IPS-15b (cell line): Measurements from ENCODE around the gene TNNI2.

ENCODE experiments used
- H3K27me3 ChIP-seq: one replicate; pipeline ENCODE4 v1.6.1; 2013; ENCODE audit warnings: low read length; ENCODE audit not compliant: control insufficient read depth, insufficient read depth
- H3K36me3 ChIP-seq: one replicate; pipeline ENCODE4 v1.6.1; 2013; ENCODE audit warnings: low read length; ENCODE audit not compliant: control insufficient read depth, insufficient read depth
- H3K4me1 ChIP-seq: one replicate; pipeline ENCODE4 v1.6.1; 2013; ENCODE audit warnings: mild to moderate bottlenecking, low read length; ENCODE audit not compliant: control insufficient read depth, insufficient read depth
- H3K4me3 ChIP-seq: one replicate; pipeline ENCODE4 v1.5.1; 2013; ENCODE audit warnings: low read depth, low read length
- H3K9ac ChIP-seq: one replicate; pipeline ENCODE4 v1.6.1; 2013; ENCODE audit warnings: low read depth, mild to moderate bottlenecking, low read length
- H3K9me3 ChIP-seq: one replicate; pipeline ENCODE4 v1.6.1; 2013; ENCODE audit warnings: mild to moderate bottlenecking, low read length; ENCODE audit not compliant: control insufficient read depth, insufficient read depth

TNNI2 gene

GRCh38 chr11:1823376-1824220, 15.2 kb upstream of the TNNI2 start:
- Histone ChIP-seq H3K27me3 (no peaks in the 10 kb centered on the region), H3K36me3 (no peaks in the 10 kb centered on the region), H3K4me3 (no peak overlapping the region), H3K9me3 (no peaks in the 10 kb centered on the region), H3K9ac (no peak overlapping the region), H3K4me1 (no peaks in the 10 kb centered on the region)

GRCh38 chr11:1824221-1825038, 14.4 kb upstream of the TNNI2 start:
- Histone ChIP-seq H3K4me3 (no peak overlapping the region), H3K4me1 (no peaks in the 10 kb centered on the region), H3K9me3 (no peaks in the 10 kb centered on the region), H3K9ac (no peak overlapping the region), H3K36me3 (no peaks in the 10 kb centered on the region), H3K27me3 (no peaks in the 10 kb centered on the region)

- Histone ChIP-seq H3K9me3 (no peaks in the 10 kb centered on the region), H3K9ac (no peak overlapping the region), H3K4me3 (no peak overlapping the region), H3K27me3 (no peaks in the 10 kb centered on the region), H3K4me1 (no peaks in the 10 kb centered on the region), H3K36me3 (no peaks in the 10 kb centered on the region)
These were observed 13.6 kb upstream of the TNNI2 start for GRCh38 chr11:1825039-1825740.

- H3K4me1 ChIP-seq = no peaks in the 10 kb centered on the region
- no peaks in the 10 kb centered on the region for H3K36me3 ChIP-seq
- no peak overlapping the region for H3K4me3 ChIP-seq
- H3K9ac ChIP-seq = no peak overlapping the region
- H3K9me3 ChIP-seq = no peaks in the 10 kb centered on the region
- H3K27me3 ChIP-seq = no peaks in the 10 kb centered on the region
These were observed 12.9 kb upstream of the TNNI2 start for GRCh38 chr11:1825785-1826451.

GRCh38 chr11:1826552-1827094, 12.2 kb upstream of the TNNI2 start:
- no peak overlapping the region for H3K4me3 ChIP-seq
- no peaks in the 10 kb centered on the region for H3K9me3 ChIP-seq
- no peaks in the 10 kb centered on the region for H3K27me3 ChIP-seq
- no peak overlapping the region for H3K9ac ChIP-seq
- H3K4me1 ChIP-seq = no peaks in the 10 kb centered on the region
- H3K36me3 ChIP-seq = no peaks in the 10 kb centered on the region

- Histone ChIP-seq H3K4me1 (no peaks in the 10 kb centered on the region), H3K9me3 (no peaks in the 10 kb centered on the region), H3K4me3 (no peak overlapping the region), H3K36me3 (no peaks in the 10 kb centered on the region), H3K27me3 (no peaks in the 10 kb centered on the region), H3K9ac (no peak overlapping the region)
These were observed 11.5 kb upstream of the TNNI2 start for GRCh38 chr11:1827095-1827813.

- Histone ChIP-seq H3K36me3 (no peaks in the 10 kb centered on the region), H3K4me3 (no peak overlapping the region), H3K27me3 (no peaks in the 10 kb centered on the region), H3K9me3 (no peaks in the 10 kb centered on the region), H3K4me1 (no peaks in the 10 kb centered on the region), H3K9ac (no peak overlapping the region)
These were observed 10.8 kb upstream of the TNNI2 start for GRCh38 chr11:1827931-1828330.

- Histone ChIP-seq H3K9ac (no peak overlapping the region), H3K27me3 (no peaks in the 10 kb centered on the region), H3K4me1 (no peaks in the 10 kb centered on the region), H3K4me3 (no peak overlapping the region), H3K9me3 (no peaks in the 10 kb centered on the region), H3K36me3 (no peaks in the 10 kb centered on the region)
These were observed 10.2 kb upstream of the TNNI2 start for GRCh38 chr11:1828542-1828941.

- no peak overlapping the region for H3K4me3 ChIP-seq
- H3K36me3 ChIP-seq = no peaks in the 10 kb centered on the region
- H3K9me3 ChIP-seq = no peaks in the 10 kb centered on the region
- H3K27me3 ChIP-seq = no peaks in the 10 kb centered on the region
- no peaks in the 10 kb centered on the region for H3K4me1 ChIP-seq
- no peak overlapping the region for H3K9ac ChIP-seq
These were observed 9.6 kb upstream of the TNNI2 start for GRCh38 chr11:1829039-1829820.

GRCh38 chr11:1830004-1830321, 8.8 kb upstream of the TNNI2 start:
- Histone ChIP-seq H3K4me3 (no peak overlapping the region), H3K9ac (no peak overlapping the region), H3K36me3 (no peaks in the 10 kb centered on the region), H3K9me3 (no peaks in the 10 kb centered on the region), H3K4me1 (no peaks in the 10 kb centered on the region), H3K27me3 (no peaks in the 10 kb centered on the region)
